KBM-7 (cell line): Measurements from ENCODE around the gene WNT4.

Experiments
- DNase-seq: peaks from one replicate; pipeline ENCODE4 v3.0.0-alpha.2; 2015
- in situ Hi-C: fragments of 300-500 bp; cut with MboI; formaldehyde crosslinking; loops from 2 replicates; pipeline ENCODE4 v1.14.3; 2020; ENCODE audit warnings: low sequenced_read_pairs, low pct_unique_long_range_greater_than_20kb, mixed read lengths

The WNT4 gene

GRCh38 chr1:22164841-22165808, 22.2 kb upstream of the WNT4 start:
- DNase-seq = no peak
- in situ Hi-C loops = no loop called here

DNA sequence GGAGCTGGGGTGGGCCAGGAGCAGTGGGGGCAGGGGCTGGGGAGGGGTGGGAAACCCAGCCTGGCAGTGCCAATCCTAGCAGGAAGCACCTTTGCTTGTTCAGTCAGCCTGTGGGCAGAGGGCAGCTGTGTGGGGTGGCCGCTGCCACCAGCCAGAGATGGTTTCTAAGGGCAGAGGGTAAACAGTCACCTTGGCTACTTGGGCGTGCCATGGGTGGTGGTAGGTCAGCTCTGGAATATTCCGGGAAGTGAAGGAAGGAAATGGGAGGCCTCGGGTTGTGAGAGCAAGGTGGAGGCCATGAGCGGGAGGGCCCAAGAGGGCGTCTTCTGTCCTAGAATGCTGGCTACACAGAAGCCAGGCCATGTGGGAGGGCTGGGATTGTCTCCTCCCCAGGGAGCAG, 20.7 kb upstream of the WNT4 start:
- DNase-seq = no peak
- in situ Hi-C loops = no loop called here

DNA sequence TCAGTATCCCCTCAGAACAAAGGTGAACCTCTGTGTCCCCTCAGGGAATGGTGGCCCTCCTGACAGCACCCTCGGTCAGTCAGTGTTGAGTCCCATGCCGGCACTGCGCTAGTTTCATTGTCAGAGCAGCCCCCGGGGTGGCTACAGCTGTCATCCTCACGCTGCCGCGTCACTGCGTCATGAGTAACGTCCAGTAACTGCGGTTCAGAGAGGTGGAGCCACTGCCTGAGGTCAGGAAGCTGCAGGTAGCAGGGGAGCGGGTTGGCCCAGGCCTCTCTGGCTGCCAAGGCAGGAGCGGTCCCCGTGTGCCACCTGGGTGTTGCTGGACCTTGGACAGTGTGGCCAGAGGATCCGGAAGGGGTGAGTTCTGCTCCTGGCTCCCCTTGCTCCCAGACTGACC, 20.2 kb upstream of the WNT4 start:
- in situ Hi-C loops = no loop called here
- DNase-seq = no peak

GRCh38 chr1:22159891-22160290, 17.0 kb upstream of the WNT4 start:
- DNase-seq = no peak
- in situ Hi-C loops = no loop called here

DNA sequence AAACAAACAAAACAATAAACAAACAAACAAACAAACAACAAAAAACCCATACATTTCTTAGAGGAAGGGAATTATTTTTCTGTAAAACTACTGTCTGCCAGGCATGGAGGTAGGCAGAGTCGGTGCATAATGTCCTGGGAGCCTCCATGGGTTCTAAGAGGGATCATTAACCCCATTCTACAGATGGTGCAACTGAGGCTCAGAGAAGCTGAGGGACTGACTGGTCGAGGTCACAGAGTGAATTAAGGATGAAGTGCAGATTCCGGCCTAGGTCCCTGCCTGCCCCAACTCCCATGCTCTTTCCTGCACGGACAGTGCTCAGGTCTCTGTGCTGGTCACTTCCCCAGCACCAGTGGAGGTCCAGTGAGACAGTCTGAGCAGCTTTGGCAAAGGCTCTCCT, 15.8 kb upstream of the WNT4 start:
- no peak for DNase-seq
- in situ Hi-C loops = no loop called here

GRCh38 chr1:22157359-22157966, 14.6 kb upstream of the WNT4 start:
- in situ Hi-C loops = no loop called here

DNA sequence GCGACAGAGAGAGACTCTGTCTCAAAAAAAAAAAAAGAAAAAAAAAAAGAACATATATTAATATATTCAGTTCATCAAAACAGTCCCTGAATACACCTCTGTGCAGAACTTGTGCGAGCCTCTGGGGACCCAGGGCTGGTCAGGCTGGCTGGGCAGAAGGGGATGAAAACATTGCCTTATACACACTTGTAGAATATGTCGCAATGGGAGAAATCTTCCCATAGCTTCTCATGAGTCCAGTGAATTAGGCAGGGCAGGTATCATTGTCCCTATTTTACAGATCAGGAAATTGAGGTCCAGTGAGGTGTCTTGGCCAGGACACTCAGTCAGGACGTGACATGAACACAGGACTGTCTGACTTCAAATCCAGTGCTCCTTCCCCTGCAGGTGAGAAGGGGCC, 12.6 kb upstream of the WNT4 start:
- in situ Hi-C loops = no loop called here
- no peak for DNase-seq

More at GRCh38 chr1:22157359-22157966, 14.6 kb upstream of the WNT4 start:
- no peak for DNase-seq

GRCh38 chr1:22154626-22155025, 11.7 kb upstream of the WNT4 start:
- no peak for DNase-seq
- in situ Hi-C loops = no loop called here

- DNase-seq = no peak
- in situ Hi-C loops = no loop called here
These were observed 11.0 kb upstream of the WNT4 start for GRCh38 chr1:22153660-22154437.

GRCh38 chr1:22150923-22151322, 8.0 kb upstream of the WNT4 start:
- no peak for DNase-seq
- in situ Hi-C loops = no loop called here

- peak; percentile 48 for DNase-seq
- in situ Hi-C loops = loop anchor here (25.0 kb wide), 1 partner anchor 270 kb away; no protein-coding TSS in a partner anchor
These were observed 407 bp downstream of the WNT4 start for GRCh38 chr1:22142315-22143064.

GRCh38 chr1:22141554-22142314, 1.2 kb downstream of the WNT4 start:
- DNase-seq = no peak
- in situ Hi-C loops = loop anchor here (25.0 kb wide), 1 partner anchor 271 kb away; no protein-coding TSS in a partner anchor

DNA sequence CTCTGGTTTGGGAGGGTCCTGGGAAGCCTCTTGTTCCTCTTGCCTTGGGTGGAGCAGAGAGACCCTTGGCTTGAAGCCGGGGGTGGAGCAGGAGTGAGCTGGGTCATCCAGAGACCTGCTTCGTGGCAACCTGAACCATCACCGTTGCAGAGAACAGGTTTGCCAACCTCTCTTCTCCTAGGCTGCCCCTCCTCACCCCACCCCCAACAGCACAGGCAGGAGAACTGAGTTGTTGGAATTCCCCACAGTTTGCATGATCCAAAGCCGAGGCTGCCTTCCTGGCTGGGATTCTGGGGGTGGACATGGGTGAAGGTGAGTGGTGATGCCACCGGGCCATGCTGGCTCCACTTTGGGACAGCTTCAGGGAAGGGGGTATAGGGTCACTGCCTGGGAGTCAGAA, 2.2 kb downstream of the WNT4 start:
- in situ Hi-C loops = loop anchor here (25.0 kb wide), 1 partner anchor 272 kb away; no protein-coding TSS in a partner anchor
- no peak for DNase-seq

- in situ Hi-C loops = loop anchor here (25.0 kb wide), 1 partner anchor 272 kb away; no protein-coding TSS in a partner anchor
- no peak for DNase-seq
These were observed 3.1 kb downstream of the WNT4 start for GRCh38 chr1:22139817-22140216.

DNA sequence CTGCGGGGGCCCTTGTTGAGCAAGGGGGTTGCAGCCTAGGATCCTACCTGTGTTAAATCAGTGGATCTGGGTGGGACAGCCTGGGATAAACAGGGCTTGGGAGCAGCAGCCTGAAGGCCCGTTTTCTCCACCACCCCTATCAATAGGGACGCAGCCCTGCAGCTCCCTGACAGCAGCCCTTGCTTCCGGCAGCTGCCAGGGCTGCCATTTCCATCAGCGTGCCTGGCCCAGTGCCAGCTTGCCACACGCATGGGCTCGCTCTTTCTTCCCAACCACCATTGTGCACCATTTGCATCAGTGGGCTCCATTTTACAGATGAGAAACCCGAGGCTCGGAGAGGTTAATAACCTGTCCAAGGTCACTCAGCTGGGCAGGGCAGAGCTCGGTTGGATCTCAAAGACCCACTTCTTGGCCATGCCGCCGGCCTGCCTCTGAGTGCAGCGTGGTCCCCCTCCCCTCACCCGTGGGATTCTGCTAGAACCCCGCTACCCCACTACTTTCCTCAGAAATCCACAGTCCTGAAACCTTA, 3.8 kb downstream of the WNT4 start:
- DNase-seq = no peak
- in situ Hi-C loops = loop anchor here (25.0 kb wide), 1 partner anchor 273 kb away; no protein-coding TSS in a partner anchor

- in situ Hi-C loops = loop anchor here (25.0 kb wide), 1 partner anchor 275 kb away; no protein-coding TSS in a partner anchor
- no peak for DNase-seq
These were observed 5.7 kb downstream of the WNT4 start for GRCh38 chr1:22137004-22137720.

GRCh38 chr1:22133931-22134324, 9.0 kb downstream of the WNT4 start:
- in situ Hi-C loops = loop anchor here (25.0 kb wide), 1 partner anchor 278 kb away; no protein-coding TSS in a partner anchor
- no peak for DNase-seq
